A204.1 (cell line): Measurements from ENCODE around the gene DENND2C.

Experiments
- FAIRE-seq: peaks from 2 replicates; lab custom pipeline; 2012; peaks lifted over from hg19 to GRCh38; lab: Jason Lieb, UNC

Gene DENND2C

GRCh38 chr1:114671939-114672275, 2.1 kb upstream of the DENND2C start:
- no peak for FAIRE-seq

- FAIRE-seq = peak; percentile 90
These were observed 1.4 kb upstream of the DENND2C start for GRCh38 chr1:114671011-114671938.

GRCh38 chr1:114670083-114671010, 498 bp upstream of the DENND2C start:
- no peak for FAIRE-seq

- FAIRE-seq = no peak
These were observed 876 bp downstream of the DENND2C start for GRCh38 chr1:114668784-114669561.

- no peak for FAIRE-seq
These were observed 1.5 kb downstream of the DENND2C start for GRCh38 chr1:114668373-114668772.

GRCh38 chr1:114666954-114667353, 2.9 kb downstream of the DENND2C start:
- FAIRE-seq = no peak

GRCh38 chr1:114660238-114660637, 9.6 kb downstream of the DENND2C start:
- no peak for FAIRE-seq

- FAIRE-seq = no peak
These were observed 18.0 kb downstream of the DENND2C start for GRCh38 chr1:114651893-114652292.

- no peak for FAIRE-seq
These were observed 21.3 kb downstream of the DENND2C start for GRCh38 chr1:114648503-114648902.

- FAIRE-seq = no peak
These were observed 28.5 kb downstream of the DENND2C start for GRCh38 chr1:114641377-114641776.

- FAIRE-seq = no peak
These were observed 30.9 kb downstream of the DENND2C start for GRCh38 chr1:114638910-114639309.

- no peak for FAIRE-seq
These were observed 37.4 kb downstream of the DENND2C start for GRCh38 chr1:114632427-114632826.

- FAIRE-seq = no peak
These were observed 42.7 kb downstream of the DENND2C start for GRCh38 chr1:114627107-114627506.

- FAIRE-seq = no peak
These were observed 46.5 kb downstream of the DENND2C start for GRCh38 chr1:114623364-114623763.

- no peak for FAIRE-seq
These were observed 49.4 kb downstream of the DENND2C start for GRCh38 chr1:114620419-114620818.

GRCh38 chr1:114618606-114619005, 51.2 kb downstream of the DENND2C start:
- no peak for FAIRE-seq

- FAIRE-seq = no peak
These were observed 59.2 kb downstream of the DENND2C start for GRCh38 chr1:114610546-114611245.

- no peak for FAIRE-seq
These were observed 60.0 kb downstream of the DENND2C start for GRCh38 chr1:114609826-114610225.

- no peak for FAIRE-seq
These were observed 60.8 kb downstream of the DENND2C start for GRCh38 chr1:114609026-114609425.

GRCh38 chr1:114607223-114607622, 62.6 kb downstream of the DENND2C start:
- FAIRE-seq = no peak

- FAIRE-seq = no peak
These were observed 71.9 kb downstream of the DENND2C start for GRCh38 chr1:114597949-114598348.

- no peak for FAIRE-seq
These were observed 74.2 kb downstream of the DENND2C start for GRCh38 chr1:114595602-114596001.
